NT2/D1 (cell line): ENCODE results near the gene ANKRD42.

Experiments
- SUZ12 ChIP-seq: IDR thresholded peaks from 2 replicates; pipeline ENCODE4 v1.6.1; 2011; ENCODE audit not compliant: insufficient read length, insufficient read depth; ENCODE audit errors: extremely low read depth
- YY1 ChIP-seq: IDR thresholded peaks from 2 replicates; pipeline ENCODE4 v1.6.1; 2011; ENCODE audit not compliant: insufficient read length, insufficient read depth
- ZNF274 ChIP-seq: IDR thresholded peaks from 2 replicates; pipeline ENCODE4 v1.6.1; 2011; ENCODE audit warnings: mild to moderate bottlenecking, low read depth, low read length

- TF ChIP-seq SUZ12, result no peak
- TF ChIP-seq ZNF274, result no peak
- TF ChIP-seq YY1, result no peak
Measured at GRCh38 chr11:83174008-83174407, 19.5 kb upstream of the ANKRD42 start.
